H9 (cell line): ENCODE results near the gene CDRT4. TPM values are rescaled to one million over a fixed set of nuclear protein-coding genes. Genes with fewer than 3 reads are reported as not detected.

Experiments used
- DNase-seq: peaks from one replicate; pipeline ENCODE4 v3.0.0-alpha.2; 2017
- H2AFZ ChIP-seq: one replicate; pipeline ENCODE4 v1.6.1; 2013; ENCODE audit warnings: mild to moderate bottlenecking, low read length, control low read depth, moderate library complexity
- H2AK5ac ChIP-seq: 2 replicates; pipeline ENCODE4 v1.6.1; 2013; ENCODE audit warnings: low read length, control low read depth, mixed read lengths; ENCODE audit not compliant: insufficient read length
- H2BK120ac ChIP-seq: one replicate; pipeline ENCODE4 v1.6.1; 2013; ENCODE audit warnings: low read depth, mild to moderate bottlenecking, low read length, control low read depth, inconsistent platforms; ENCODE audit not compliant: poor library complexity, severe bottlenecking
- H2BK12ac ChIP-seq: 2 replicates; pipeline ENCODE4 v1.6.1; 2013; ENCODE audit warnings: low read length, control low read depth, mixed read lengths, low read depth; ENCODE audit not compliant: insufficient read length
- H2BK15ac ChIP-seq: 2 replicates; pipeline ENCODE4 v1.6.1; 2013; ENCODE audit warnings: low read depth, low read length, control low read depth
- H2BK20ac ChIP-seq: one replicate; pipeline ENCODE4 v1.6.1; 2013; ENCODE audit warnings: low read depth, mild to moderate bottlenecking, low read length, control low read depth, inconsistent platforms; ENCODE audit not compliant: poor library complexity, severe bottlenecking
- H2BK5ac ChIP-seq: 2 replicates; pipeline ENCODE4 v1.6.1; 2013; ENCODE audit warnings: low read length, control low read depth, mixed read lengths; ENCODE audit not compliant: insufficient read length
- H3K14ac ChIP-seq: 2 replicates; pipeline ENCODE4 v1.6.1; 2013; ENCODE audit warnings: low read length, control low read depth; ENCODE audit not compliant: insufficient read depth
- H3K18ac ChIP-seq: 2 replicates; pipeline ENCODE4 v1.6.1; 2013; ENCODE audit warnings: low read depth, mild to moderate bottlenecking, mixed read lengths, low read length, control low read depth; ENCODE audit not compliant: insufficient read length
- H3K23ac ChIP-seq: 2 replicates; pipeline ENCODE4 v1.6.1; 2013; ENCODE audit warnings: low read length, control low read depth, mixed read lengths, low read depth; ENCODE audit not compliant: insufficient read length
- H3K23me2 ChIP-seq: 2 replicates; pipeline ENCODE4 v1.6.1; 2013; ENCODE audit warnings: low read depth, mild to moderate bottlenecking, mixed read lengths, low read length, control low read depth; ENCODE audit not compliant: insufficient read length, poor library complexity, severe bottlenecking
- H3K27ac ChIP-seq: 2 replicates; pipeline ENCODE4 v1.5.1; 2013; ENCODE audit warnings: low read length, control low read depth, mixed read lengths, low read depth; ENCODE audit not compliant: insufficient read length
- H3K27me3 ChIP-seq: 2 replicates; pipeline ENCODE4 v1.6.1; 2013; ENCODE audit warnings: low read length, control low read depth, inconsistent platforms; ENCODE audit not compliant: insufficient read depth
- H3K4ac ChIP-seq: 2 replicates; pipeline ENCODE4 v1.6.1; 2013; ENCODE audit warnings: low read depth, mild to moderate bottlenecking, control low read depth, inconsistent platforms, low read length, moderate library complexity
- H3K4me1 ChIP-seq: 2 replicates; pipeline ENCODE4 v1.6.1; 2013; ENCODE audit warnings: low read length, control low read depth, inconsistent platforms; ENCODE audit not compliant: insufficient read depth
- H3K4me2 ChIP-seq: 2 replicates; pipeline ENCODE4 v1.6.1; 2013; ENCODE audit warnings: low read length, control low read depth, mixed read lengths; ENCODE audit not compliant: insufficient read length, insufficient read depth
- H3K56ac ChIP-seq: 2 replicates; pipeline ENCODE4 v1.6.1; 2013; ENCODE audit warnings: low read depth, mild to moderate bottlenecking, mixed read lengths, low read length, control low read depth; ENCODE audit not compliant: insufficient read length
- H3K79me1 ChIP-seq: 2 replicates; pipeline ENCODE4 v1.6.1; 2013; ENCODE audit warnings: low read depth, mild to moderate bottlenecking, moderate library complexity, low read length, control low read depth, inconsistent platforms; ENCODE audit not compliant: insufficient read depth, poor library complexity, severe bottlenecking
- H3K79me2 ChIP-seq: 2 replicates; pipeline ENCODE4 v1.6.1; 2013; ENCODE audit warnings: low read length, control low read depth, inconsistent platforms; ENCODE audit not compliant: insufficient read depth
- H3K9ac ChIP-seq: 2 replicates; pipeline ENCODE4 v1.6.1; 2013; ENCODE audit warnings: low read length, control low read depth, mixed read lengths; ENCODE audit not compliant: insufficient read length; ENCODE audit errors: extremely low read depth
- H3K9me3 ChIP-seq: one replicate; pipeline ENCODE4 v1.6.1; 2013; ENCODE audit warnings: low read depth, low read length, inconsistent platforms; ENCODE audit not compliant: control insufficient read depth
- H3T11ph ChIP-seq: one replicate; pipeline ENCODE4 v1.6.1; 2013; ENCODE audit warnings: mild to moderate bottlenecking, low read length, control low read depth, inconsistent platforms
- H4K20me1 ChIP-seq: one replicate; pipeline ENCODE4 v1.6.1; 2013; ENCODE audit not compliant: control insufficient read depth, insufficient read length, insufficient read depth
- H4K5ac ChIP-seq: 2 replicates; pipeline ENCODE4 v1.6.1; 2013; ENCODE audit warnings: low read depth, mild to moderate bottlenecking, mixed read lengths, low read length, control low read depth; ENCODE audit not compliant: insufficient read length
- H4K8ac ChIP-seq: replicated peaks from 2 replicates; pipeline ENCODE4 v1.6.1; 2013; ENCODE audit warnings: low read length, control low read depth, mixed read lengths, low read depth; ENCODE audit not compliant: insufficient read length
- H4K91ac ChIP-seq: 2 replicates; pipeline ENCODE4 v1.6.1; 2013; ENCODE audit warnings: low read depth, mild to moderate bottlenecking, moderate library complexity, mixed read lengths, low read length, control low read depth; ENCODE audit not compliant: insufficient read length
- H3K27ac Mint-ChIP-seq, 3 experiments: 2 replicates in 2 of 3; 3 replicates in 1 of 3; pipeline ENCODE4 v1.8.0; 2020 to 2021; ENCODE audit warnings: mixed read lengths in 3 of 3, mild to moderate bottlenecking in 1 of 3, moderate library complexity in 1 of 3
- H3K27me3 Mint-ChIP-seq: 2 replicates; pipeline ENCODE4 v1.8.0; 2021; ENCODE audit warnings: low read depth, mild to moderate bottlenecking, moderate library complexity, mixed read lengths
- H3K36me3 Mint-ChIP-seq, 3 experiments: 2 replicates in 2 of 3; 3 replicates in 1 of 3; pipeline ENCODE4 v1.8.0; 2020 to 2021; ENCODE audit warnings: low read depth in 3 of 3, mixed read lengths in 3 of 3; ENCODE audit not compliant: insufficient read depth in 1 of 3
- H3K4me1 Mint-ChIP-seq, 2 experiments: 2 replicates each; pipeline ENCODE4 v1.8.0; 2020; ENCODE audit warnings: mixed read lengths in 2 of 2
- H3K4me3 Mint-ChIP-seq, 2 experiments: 2 replicates in 1 of 2; 3 replicates in 1 of 2; pipeline ENCODE4 v1.8.0; 2020 to 2021; ENCODE audit warnings: mild to moderate bottlenecking in 2 of 2, mixed read lengths in 2 of 2, moderate library complexity in 1 of 2
- H3K9me3 Mint-ChIP-seq, 2 experiments: 2 replicates in 1 of 2; 3 replicates in 1 of 2; pipeline ENCODE4 v1.8.0; 2020; ENCODE audit warnings: mild to moderate bottlenecking in 2 of 2, mixed read lengths in 2 of 2, moderate library complexity in 1 of 2
- WGBS: extraction: QIAGEN DNeasy Blood & Tissue Kit; methylation state at CpG from one replicate; pipeline ENCODE4 v1.1.7; 2013; ENCODE audit warnings: missing lambda C conversion rate, low lambda C conversion rate, mixed read lengths; ENCODE audit not compliant: insufficient read length; ENCODE audit errors: extremely low coverage; 5-methylcytosine and 5-hydroxymethylcytosine counted together
- total RNA-seq: library from RNA; stranded (reverse); gene quantifications from 2 replicates; pipeline ENCODE4 v1.2.1, GENCODE V29; 2021
- TF ChIP-seq, protein P1 (sequence below): fragments of 200-600 bp; sonication (generic); conservative IDR thresholded peaks from 3 replicates; pipeline ENCODE4 v1.8.0; 2021; ENCODE audit warnings: antibody characterized with exemption, mild to moderate bottlenecking

The CDRT4 gene
- total RNA-seq, 1 experiment from 2014 or later = 3.8 TPM

DNA sequence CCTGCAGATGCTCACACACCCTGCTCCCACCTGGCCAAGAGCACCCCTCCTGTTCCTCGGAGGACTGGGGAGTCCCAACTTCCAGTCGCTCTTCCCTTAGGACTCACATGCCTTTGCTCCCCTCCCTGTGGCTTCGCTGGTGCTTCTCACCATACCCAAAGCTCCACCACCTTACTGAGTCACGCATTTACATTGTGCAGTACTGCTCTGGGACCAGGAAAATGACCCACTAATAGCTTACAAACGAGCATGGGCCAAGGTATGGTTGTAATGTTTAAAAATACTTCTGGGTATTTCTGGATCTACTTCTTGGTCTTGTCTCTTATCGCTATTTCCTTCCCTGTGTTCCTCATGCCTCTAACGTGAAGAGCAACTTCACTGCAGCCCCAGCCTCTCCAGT, 41.0 kb upstream of the CDRT4 start:
- Histone ChIP-seq H4K91ac (no peak overlapping the region), H2AK5ac (no peak overlapping the region), H3T11ph (no peak overlapping the region), H3K4ac (no peak overlapping the region), H3K4me2 (no peak overlapping the region), H3K9ac (no peak overlapping the region), H3K9me3 (no peaks in the 10 kb centered on the region), H4K5ac (no peak overlapping the region), H3K23ac (no peak overlapping the region), H2BK120ac (no peak overlapping the region), H2BK15ac (no peak overlapping the region), H3K4me1 (no peaks in the 10 kb centered on the region), H3K14ac (no peak overlapping the region), H2AFZ (no peak overlapping the region), H3K79me1 (no peaks in the 10 kb centered on the region), H3K23me2 (no peaks in the 10 kb centered on the region), H3K18ac (no peak overlapping the region), H3K56ac (no peak overlapping the region), H3K27ac (no peak overlapping the region), H2BK5ac (no peak overlapping the region), H2BK12ac (no peak overlapping the region), H3K27me3 (no peaks in the 10 kb centered on the region), H4K8ac (no peak overlapping the region), H4K20me1 (no peaks in the 10 kb centered on the region), H2BK20ac (no peak overlapping the region), H3K79me2 (no peaks in the 10 kb centered on the region)
- Mint-ChIP-seq H3K9me3 (no peaks in the 10 kb centered on the region), H3K4me1 (0 out of 4 replicates have a peak, but pooled peaks cover 0 to 2% of the 10 kb centered on the region in 2 experiments), H3K36me3 (peaks cover 25 to 47% (median 29%) of the 10 kb centered on the region in 3 experiments), H3K4me3 (no peak overlapping the region), H3K27me3 (no peaks in the 10 kb centered on the region), H3K27ac (peak overlapping the region in 1 of 3 experiments; percentile 57; a peak in 1 of 7 replicates)
- TF ChIP-seq, protein P1, sequence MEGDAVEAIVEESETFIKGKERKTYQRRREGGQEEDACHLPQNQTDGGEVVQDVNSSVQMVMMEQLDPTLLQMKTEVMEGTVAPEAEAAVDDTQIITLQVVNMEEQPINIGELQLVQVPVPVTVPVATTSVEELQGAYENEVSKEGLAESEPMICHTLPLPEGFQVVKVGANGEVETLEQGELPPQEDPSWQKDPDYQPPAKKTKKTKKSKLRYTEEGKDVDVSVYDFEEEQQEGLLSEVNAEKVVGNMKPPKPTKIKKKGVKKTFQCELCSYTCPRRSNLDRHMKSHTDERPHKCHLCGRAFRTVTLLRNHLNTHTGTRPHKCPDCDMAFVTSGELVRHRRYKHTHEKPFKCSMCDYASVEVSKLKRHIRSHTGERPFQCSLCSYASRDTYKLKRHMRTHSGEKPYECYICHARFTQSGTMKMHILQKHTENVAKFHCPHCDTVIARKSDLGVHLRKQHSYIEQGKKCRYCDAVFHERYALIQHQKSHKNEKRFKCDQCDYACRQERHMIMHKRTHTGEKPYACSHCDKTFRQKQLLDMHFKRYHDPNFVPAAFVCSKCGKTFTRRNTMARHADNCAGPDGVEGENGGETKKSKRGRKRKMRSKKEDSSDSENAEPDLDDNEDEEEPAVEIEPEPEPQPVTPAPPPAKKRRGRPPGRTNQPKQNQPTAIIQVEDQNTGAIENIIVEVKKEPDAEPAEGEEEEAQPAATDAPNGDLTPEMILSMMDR = no peak
- no CpG with 5 or more reads among the region's 7 CpGs for WGBS
- no peak for DNase-seq
